Bronchial epithelial cell (primary cell): ENCODE results near the gene ABR. TPM values are rescaled to one million over a fixed set of nuclear protein-coding genes. Genes with fewer than 3 reads are reported as not detected.

Source experiments
- DNase-seq: peaks from one replicate; pipeline ENCODE4 v3.0.0-alpha.2; 2010; ENCODE audit warnings: low read depth
- FAIRE-seq: peaks from 2 replicates; lab custom pipeline; 2011; peaks lifted over from hg19 to GRCh38; lab: Jason Lieb, UNC
- H3K27me3 ChIP-seq: 2 replicates; pipeline ENCODE4 v1.5.1; 2011; ENCODE audit warnings: low read length; ENCODE audit not compliant: control insufficient read depth, insufficient read depth
- H3K36me3 ChIP-seq: 2 replicates; pipeline ENCODE4 v1.5.1; 2011; ENCODE audit warnings: low read length; ENCODE audit not compliant: control insufficient read depth, insufficient read depth
- H3K4me3 ChIP-seq: 2 replicates; pipeline ENCODE4 v1.5.1; 2011; ENCODE audit warnings: mild to moderate bottlenecking, low read depth, low read length, control low read depth
- CTCF ChIP-seq: IDR thresholded peaks from 2 replicates; pipeline ENCODE4 v1.5.1; 2011; ENCODE audit warnings: mild to moderate bottlenecking, moderate library complexity, low read length, control low read depth, inconsistent platforms; ENCODE audit not compliant: insufficient read depth, severe bottlenecking
- total RNA-seq: library from RNA; depleted of rRNA; stranded (reverse); fragments of >200 nt; gene quantifications from 2 replicates; pipeline ENCODE4 v1.2.1, GENCODE V29; 2014

ABR gene
- total RNA-seq, 1 donor from 2014 or later, result 18.7 TPM

GRCh38 chr17:1059131-1059795 is 120.5 kb downstream of the ABR start:
- no peak overlapping the region for H3K4me3 ChIP-seq
- TF ChIP-seq CTCF, result no peak
- H3K27me3 ChIP-seq, result no peaks in the 10 kb centered on the region
- DNase-seq, result no peak
- peaks cover 19% of the 10 kb centered on the region for H3K36me3 ChIP-seq
- FAIRE-seq, result no peak

GRCh38 chr17:1058423-1059130 is 121.2 kb downstream of the ABR start:
- peak; percentile 65 for TF ChIP-seq CTCF
- peaks cover 25% of the 10 kb centered on the region for H3K36me3 ChIP-seq
- no peaks in the 10 kb centered on the region for H3K27me3 ChIP-seq
- H3K4me3 ChIP-seq, result no peak overlapping the region
- DNase-seq (peak; percentile 45), FAIRE-seq (no peak)

GRCh38 chr17:1056761-1057160 is 123.0 kb downstream of the ABR start:
- no peak for FAIRE-seq

GRCh38 chr17:1055751-1056645 is 123.8 kb downstream of the ABR start:
- Histone ChIP-seq H3K36me3 (peaks cover 26% of the 10 kb centered on the region), H3K27me3 (no peaks in the 10 kb centered on the region), H3K4me3 (no peak overlapping the region)
- no peak for FAIRE-seq
- DNase-seq, result peak; percentile 33
- TF ChIP-seq CTCF, result peak; percentile 74

More at GRCh38 chr17:1056761-1057160, 123.0 kb downstream of the ABR start:
- DNase-seq, result no peak
- no peaks in the 10 kb centered on the region for H3K27me3 ChIP-seq
- H3K4me3 ChIP-seq, result no peak overlapping the region
- H3K36me3 ChIP-seq, result peaks cover 26% of the 10 kb centered on the region
- no peak for TF ChIP-seq CTCF

GRCh38 chr17:1055231-1055630 is 124.5 kb downstream of the ABR start:
- DNase-seq (no peak), FAIRE-seq (no peak)
- H3K4me3 ChIP-seq, result no peak overlapping the region
- TF ChIP-seq CTCF, result no peak
- peaks cover 26% of the 10 kb centered on the region for H3K36me3 ChIP-seq
- no peaks in the 10 kb centered on the region for H3K27me3 ChIP-seq
